Liver (tissue), 9 donors: ENCODE results near the gene ARFGAP2. TPM values are rescaled to one million over a fixed set of nuclear protein-coding genes. Genes with fewer than 3 reads are reported as not detected.

Experiments used
- DNase-seq: peaks from one replicate; pipeline ENCODE4 v3.0.0-alpha.2; 2017; ENCODE audit warnings: low spot score
- H3K27ac ChIP-seq, 2 donors: one replicate each; pipeline ENCODE4 v1.7.0; 2013; ENCODE audit warnings: inconsistent platforms in 2 of 2, low read length in 2 of 2, control low read depth in 1 of 2, low read depth in 1 of 2, mild to moderate bottlenecking in 1 of 2
- H3K27me3 ChIP-seq, 4 donors: one replicate each; pipeline versions ENCODE4 v1.6.1 to v1.7.0; 2013; ENCODE audit warnings: low read length in 3 of 4, inconsistent platforms in 1 of 4, mild to moderate bottlenecking in 1 of 4, moderate library complexity in 1 of 4; ENCODE audit not compliant: control insufficient read depth in 4 of 4, insufficient read depth in 4 of 4
- H3K36me3 ChIP-seq, 4 donors: one replicate each; pipeline versions ENCODE4 v1.6.1 to v1.7.0; 2013; ENCODE audit warnings: low read length in 3 of 4, mild to moderate bottlenecking in 3 of 4, low read depth in 1 of 4, moderate library complexity in 1 of 4; ENCODE audit not compliant: control insufficient read depth in 4 of 4, insufficient read depth in 3 of 4
- H3K4me1 ChIP-seq, 4 donors: one replicate each; pipeline versions ENCODE4 v1.6.1 to v1.7.0; 2013; ENCODE audit warnings: low read length in 3 of 4, mild to moderate bottlenecking in 3 of 4, moderate library complexity in 1 of 4; ENCODE audit not compliant: control insufficient read depth in 4 of 4, insufficient read depth in 4 of 4
- H3K4me3 ChIP-seq, 3 donors: one replicate each; pipeline versions ENCODE4 v1.6.1 to v1.7.0; 2013; ENCODE audit warnings: low read length in 3 of 3, control low read depth in 1 of 3, low read depth in 1 of 3, mild to moderate bottlenecking in 1 of 3
- H3K9ac ChIP-seq, 2 donors: one replicate each; pipeline ENCODE4 v1.7.0; 2013; ENCODE audit warnings: low read length in 2 of 2, mild to moderate bottlenecking in 2 of 2, moderate library complexity in 2 of 2, control low read depth in 1 of 2, low read depth in 1 of 2
- H3K9me3 ChIP-seq, 4 donors: one replicate each; pipeline versions ENCODE4 v1.6.1 to v1.7.0; 2013; ENCODE audit warnings: low read length in 3 of 4; ENCODE audit not compliant: control insufficient read depth in 4 of 4
- ATF3 ChIP-seq: IDR thresholded peaks from 2 replicates; pipeline ENCODE4 v1.6.1; 2016; ENCODE audit warnings: antibody characterized with exemption
- CTCF ChIP-seq: fragments of 150-350 bp; IDR thresholded peaks from 2 replicates; pipeline ENCODE4 v1.5.1; 2017; ENCODE audit warnings: improper control_type of control experiment, low read depth, low read length; ENCODE audit not compliant: missing input control
- EGR1 ChIP-seq, 2 donors: IDR thresholded peaks; 2 replicates each; pipeline ENCODE4 v1.6.1; 2016 to 2018; ENCODE audit warnings: antibody characterized with exemption in 2 of 2, low read depth in 2 of 2
- FOXA1 ChIP-seq: IDR thresholded peaks from 2 replicates; pipeline ENCODE4 v1.6.1; 2016; ENCODE audit warnings: antibody characterized with exemption
- FOXA2 ChIP-seq: IDR thresholded peaks from 2 replicates; pipeline ENCODE4 v1.6.1; 2016; ENCODE audit warnings: antibody characterized with exemption
- GABPA ChIP-seq, 2 donors: IDR thresholded peaks in 1 of 2; conservative IDR thresholded peaks in 1 of 2; 2 replicates each; pipeline ENCODE4 v1.6.1; 2016; ENCODE audit warnings: antibody characterized with exemption in 2 of 2, mild to moderate bottlenecking in 1 of 2, moderate library complexity in 1 of 2
- HNF4A ChIP-seq, 2 donors: conservative IDR thresholded peaks; 2 replicates each; pipeline ENCODE4 v1.6.1; 2016; ENCODE audit warnings: antibody characterized with exemption in 2 of 2, mild to moderate bottlenecking in 2 of 2
- HNF4G ChIP-seq: IDR thresholded peaks from 2 replicates; pipeline ENCODE4 v1.6.1; 2016; ENCODE audit warnings: antibody characterized with exemption
- JUND ChIP-seq, 2 donors: IDR thresholded peaks; 2 replicates each; pipeline ENCODE4 v1.6.1; 2016; ENCODE audit warnings: antibody characterized with exemption in 2 of 2
- MAX ChIP-seq: IDR thresholded peaks from 2 replicates; pipeline ENCODE4 v1.6.1; 2016; ENCODE audit warnings: antibody characterized with exemption
- NR2F2 ChIP-seq: IDR thresholded peaks from 2 replicates; pipeline ENCODE4 v1.6.1; 2016; ENCODE audit warnings: antibody characterized with exemption
- RAD21 ChIP-seq, 2 donors: IDR thresholded peaks; 2 replicates each; pipeline ENCODE4 v1.6.1; 2016; ENCODE audit warnings: antibody characterized with exemption in 2 of 2, mild to moderate bottlenecking in 2 of 2
- REST ChIP-seq: IDR thresholded peaks from 2 replicates; pipeline ENCODE4 v1.6.1; 2016; ENCODE audit warnings: antibody characterized with exemption, mild to moderate bottlenecking
- RXRA ChIP-seq, 2 donors: IDR thresholded peaks; 2 replicates each; pipeline ENCODE4 v1.6.1; 2017 to 2018; ENCODE audit warnings: antibody characterized with exemption in 2 of 2, mild to moderate bottlenecking in 1 of 2
- SP1 ChIP-seq: IDR thresholded peaks from 2 replicates; pipeline ENCODE4 v1.6.1; 2018; ENCODE audit warnings: antibody characterized with exemption, mild to moderate bottlenecking
- TAF1 ChIP-seq: conservative IDR thresholded peaks from 2 replicates; pipeline ENCODE4 v1.6.1; 2016; ENCODE audit warnings: antibody characterized with exemption, mild to moderate bottlenecking
- ZBTB33 ChIP-seq: IDR thresholded peaks from 2 replicates; pipeline ENCODE4 v1.6.1; 2016; ENCODE audit warnings: antibody characterized with exemption
- WGBS: extraction: QIAGEN DNeasy Blood & Tissue Kit; methylation state at CpG from one replicate; pipeline ENCODE4 v1.1.7; 2013; 5-methylcytosine and 5-hydroxymethylcytosine counted together
- polyA plus RNA-seq, 2 donors: library from polyadenylated mRNA; stranded (reverse) in 1 of 2; unstranded in 1 of 2; fragments of 200-250 nt in 1 of 2; fragments of >200 nt in 1 of 2; fragmentation: Nextera tagmentation in 1 of 2; extraction: Ambion mirVana in 1 of 2; gene quantifications; one replicate each; pipeline versions ENCODE4 v1.2.1 to v1.2.3, GENCODE V29; 2013 to 2015
- total RNA-seq, 2 donors: library from RNA; depleted of rRNA; stranded (reverse); fragments of >200 nt; gene quantifications; one replicate each; pipeline ENCODE4 v1.2.3, GENCODE V29; 2014
- donor health status: healthy.
- donor health status: healthy.
- donor health status: healthy.
- donor health status: healthy.
- donor health status: healthy.

ARFGAP2 gene
- total and polyA plus RNA-seq, 4 donors, result 37.3 to 163 (median 53.0) TPM

DNA sequence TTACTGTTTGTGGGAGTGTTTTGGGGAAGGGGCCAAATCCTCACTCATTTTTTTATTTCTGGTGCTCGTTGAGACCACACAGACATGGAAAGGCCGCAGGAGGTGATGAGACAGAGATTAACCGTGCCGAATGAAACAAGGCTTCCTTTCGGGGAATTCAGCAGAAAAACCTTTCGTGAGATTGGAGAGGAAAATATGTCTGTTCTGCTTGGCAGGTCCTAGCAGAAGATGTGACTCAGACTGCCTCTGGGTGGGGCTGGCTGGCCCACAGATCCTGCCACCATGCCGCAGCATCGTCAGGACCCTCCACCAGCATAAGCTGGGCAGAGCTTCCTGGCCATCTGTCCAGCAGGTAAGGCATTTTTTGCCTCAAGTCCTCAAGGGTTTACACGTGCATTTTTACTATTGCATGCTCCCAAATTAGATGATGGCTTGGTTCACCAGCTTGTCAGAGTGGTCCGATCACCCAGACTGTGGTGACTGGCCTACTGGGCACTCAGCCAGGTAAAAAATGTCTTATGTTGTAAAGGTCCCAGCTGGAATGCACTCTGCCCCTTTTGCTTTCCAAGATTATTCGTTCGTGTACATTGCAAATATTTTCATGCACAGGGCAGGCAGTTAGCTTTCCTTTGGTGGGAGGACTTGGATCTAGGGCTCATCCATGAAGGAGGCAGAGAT, 39.6 kb upstream of the ARFGAP2 start:
- no peak for DNase-seq
- no peaks in the 10 kb centered on the region for H3K9me3 ChIP-seq
- peak overlapping the region in 1 of 3 donors; percentile 63 for H3K4me3 ChIP-seq
- peak overlapping the region; percentile 4 to 32 for H3K27ac ChIP-seq
- H3K4me1 ChIP-seq, result peaks cover 13 to 26% (median 23%) of the 10 kb centered on the region in 4 donors
- no peaks in the 10 kb centered on the region for H3K27me3 ChIP-seq
- peak in 1 of 2 donors; percentile 24 for TF ChIP-seq JUND (IDR thresholded peaks at IDR 0.05)
- no peak for TF ChIP-seq GABPA (IDR thresholded peaks at IDR 0.05 in 1 of 2, conservative IDR thresholded peaks at IDR 0.05 in 1 of 2)
- TF ChIP-seq FOXA2, result no peak
- no peak for TF ChIP-seq FOXA1
- no peak for TF ChIP-seq HNF4G
- 34% methylated on average over 12 of the region's 12 CpGs for WGBS
- H3K9ac ChIP-seq, result no peak overlapping the region
- H3K36me3 ChIP-seq, result peaks cover 0 to 4% (median 0%) of the 10 kb centered on the region in 4 donors

DNA sequence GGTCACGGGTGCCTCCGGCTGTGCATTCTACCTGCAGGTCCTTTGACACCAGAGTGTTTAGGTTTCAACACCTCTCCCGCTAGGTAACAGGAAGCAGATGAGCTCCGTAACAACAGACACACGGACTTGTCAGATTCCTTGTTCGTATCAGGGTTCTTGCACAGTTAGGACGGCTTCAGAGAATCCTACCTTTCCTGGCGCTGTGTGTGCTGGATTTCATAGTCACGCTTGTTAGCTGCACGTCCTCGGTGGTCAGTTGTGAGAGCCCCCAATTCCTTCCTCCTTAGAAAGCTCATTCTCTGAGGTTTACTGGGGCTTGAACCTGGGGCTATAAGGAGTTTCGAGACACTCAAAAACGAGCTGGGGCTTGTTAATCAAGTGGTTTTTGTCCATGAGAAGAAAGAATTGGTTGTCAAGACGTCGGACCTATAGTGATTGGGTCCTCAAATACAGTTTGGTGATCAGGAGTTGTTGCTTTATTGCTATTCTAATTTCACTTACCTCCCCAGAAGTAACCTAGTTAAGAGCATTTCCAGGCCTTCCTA, 38.8 kb upstream of the ARFGAP2 start:
- no peaks in the 10 kb centered on the region for H3K27me3 ChIP-seq
- peak overlapping the region; percentile 63 to 84 (median 73) for H3K4me3 ChIP-seq
- no peak for DNase-seq
- peaks cover 13 to 26% (median 23%) of the 10 kb centered on the region in 4 donors for H3K4me1 ChIP-seq
- H3K36me3 ChIP-seq, result peaks cover 0 to 4% (median 0%) of the 10 kb centered on the region in 4 donors
- TF ChIP-seq RXRA (IDR thresholded peaks at IDR 0.05) (no peak), ATF3 (no peak), SP1 (no peak), NR2F2 (no peak), MAX (no peak), REST (no peak), EGR1 (IDR thresholded peaks at IDR 0.05; ENCODE audit: low read depth in 2 of 2) (no peak)
- H3K27ac ChIP-seq, result peak overlapping the region; percentile 81 to 86
- no peaks in the 10 kb centered on the region for H3K9me3 ChIP-seq
- WGBS, result 14% methylated on average over 15 of the region's 15 CpGs
- H3K9ac ChIP-seq, result peak overlapping the region; percentile 81 to 90

- 8% methylated on average over 20 of the region's 20 CpGs for WGBS
- H3K36me3 ChIP-seq, result no peaks in the 10 kb centered on the region
- H3K9me3 ChIP-seq, result no peaks in the 10 kb centered on the region
- H3K4me3 ChIP-seq, result peak overlapping the region; percentile 63 to 84 (median 69)
- peak overlapping the region; percentile 83 to 86 for H3K27ac ChIP-seq
- peaks cover 11 to 26% (median 23%) of the 10 kb centered on the region in 4 donors for H3K4me1 ChIP-seq
- no peaks in the 10 kb centered on the region for H3K27me3 ChIP-seq
- peak overlapping the region in 1 of 2 donors; percentile 54 for H3K9ac ChIP-seq
- DNase-seq, result peak; percentile 77
- TF ChIP-seq ZBTB33, result peak; percentile 26
- TF ChIP-seq RAD21 (IDR thresholded peaks at IDR 0.05), result peak in 1 of 2 donors; percentile 51
- peak; percentile 61 for TF ChIP-seq SP1
- TF ChIP-seq ATF3, result peak; percentile 2
- TF ChIP-seq TAF1, result peak; percentile 51
- TF ChIP-seq HNF4A (conservative IDR thresholded peaks at IDR 0.05), result peak in 1 of 2 donors; percentile 23
- TF ChIP-seq HNF4G, result no peak
- peak in 1 of 2 donors; percentile 29 for TF ChIP-seq RXRA (IDR thresholded peaks at IDR 0.05)
- no peak for TF ChIP-seq CTCF
Observed at GRCh38 chr11:47213950-47214565, 37.4 kb upstream of the ARFGAP2 start.
